Stimulated activated CD8-positive, alpha-beta memory T cell treated with anti-CD3 and anti-CD28 coated beads, Interleukin-7, amount 100 ng/mL, for 24 hours (primary cell): ENCODE measurements around the gene GP1BA.

Experiments used
- DNase-seq: peaks from one replicate; pipeline ENCODE4 v3.0.0-alpha.2; 2020; ENCODE audit warnings: low read depth

Gene GP1BA

GRCh38 chr17:4950746-4951204 lies 18.7 kb downstream of the GP1BA start, which contains the start of gene ENO3:
Gene ENO3, plus strand, starts transcription at chr17:4951119. Its CDS starts 711 bp downstream, at chr17:4951830.
- no peak for DNase-seq

GRCh38 chr17:4951486-4951885 lies 19.4 kb downstream of the GP1BA start:
- DNase-seq: no peak

- no peak for DNase-seq
Measured at GRCh38 chr17:4953451-4953961, 21.4 kb downstream of the GP1BA start.

- DNase-seq: no peak
Measured at GRCh38 chr17:4955091-4955490, 23.0 kb downstream of the GP1BA start.

- no peak for DNase-seq
Measured at GRCh38 chr17:4956493-4957061, 24.5 kb downstream of the GP1BA start.

GRCh38 chr17:4958102-4958501 lies 26.0 kb downstream of the GP1BA start:
- no peak for DNase-seq

- DNase-seq: no peak
Measured at GRCh38 chr17:4959261-4959965, 27.3 kb downstream of the GP1BA start.

- DNase-seq: no peak
Measured at GRCh38 chr17:4960279-4960922, 28.3 kb downstream of the GP1BA start.

GRCh38 chr17:4965311-4965986 lies 33.4 kb downstream of the GP1BA start:
- DNase-seq: no peak

GRCh38 chr17:4966844-4967538 lies 34.9 kb downstream of the GP1BA start:
- peak; percentile 80 for DNase-seq

- DNase-seq: peak; percentile 82
Measured at GRCh38 chr17:4967539-4968485, 35.7 kb downstream of the GP1BA start, which contains the start of gene SPAG7. Gene SPAG7, minus strand, starts transcription at chr17:4967817. Its CDS starts 13 bp downstream, at chr17:4967804.

- DNase-seq: no peak
Measured at GRCh38 chr17:4968486-4969046, 36.5 kb downstream of the GP1BA start.

- no peak for DNase-seq
Measured at GRCh38 chr17:4969047-4969550, 37.0 kb downstream of the GP1BA start.

GRCh38 chr17:4969551-4970173 lies 37.6 kb downstream of the GP1BA start:
- DNase-seq: no peak

- no peak for DNase-seq
Measured at GRCh38 chr17:4970273-4970672, 38.2 kb downstream of the GP1BA start.

GRCh38 chr17:4971826-4972225 lies 39.7 kb downstream of the GP1BA start:
- no peak for DNase-seq

- no peak for DNase-seq
Measured at GRCh38 chr17:4972322-4972721, 40.2 kb downstream of the GP1BA start.

GRCh38 chr17:4972752-4973151 lies 40.7 kb downstream of the GP1BA start:
- DNase-seq: no peak
